ENCODE measurements around the gene DNAH1.

The DNAH1 gene

GRCh38 chr3:52447512-52448355, 131.6 kb downstream of the DNAH1 start:
- no peak overlapping the region for H3K4me3 ChIP-seq (ENCODE audit: low read length)
- TF ChIP-seq ZNF274 (IDR thresholded peaks at IDR 0.05; ENCODE audit: low read depth, low read length) = no peak

Data from GM08714 (cell line).